Measurements from ENCODE around the gene OPN1LW.

Gene OPN1LW

GRCh38 chrX:154097589-154098541 is 46.2 kb upstream of the OPN1LW start, which contains the start of gene MECP2:
Gene MECP2 (minus strand): TSS chrX:154097717.
- DNase-seq = peak; percentile 90
- no peaks in the 10 kb centered on the region for H3K36me3 ChIP-seq (replicated peaks; ENCODE audit: insufficient read depth, low read length)
- H3K4me1 ChIP-seq (ENCODE audit: low read length) = peaks cover 9% of the 10 kb centered on the region; the same call in 1 of the 2 replicates
- peaks cover 39% of the 10 kb centered on the region for H3K79me2 ChIP-seq (ENCODE audit: low read length)
- H3K9ac ChIP-seq (ENCODE audit: low read length) = peak within 1 kb of the TSS; percentile 44; the same call in 1 of the 2 replicates
- H4K20me1 ChIP-seq (ENCODE audit: insufficient read depth, low read length) = peaks cover 23% of the 10 kb centered on the region
- H2AFZ ChIP-seq (ENCODE audit: low read length) = peak within 1 kb of the TSS; percentile 93
- H3K27ac ChIP-seq (ENCODE audit: low read length) = peak within 1 kb of the TSS; percentile 34; the same call in 1 of the 2 replicates
- no peaks in the 10 kb centered on the region for H3K27me3 ChIP-seq (replicated peaks; ENCODE audit: insufficient read depth, low read length)
- H3K9me3 ChIP-seq (replicated peaks; ENCODE audit: insufficient read depth, low read length) = no peaks in the 10 kb centered on the region
- H3K9me2 ChIP-seq (replicated peaks; ENCODE audit: insufficient read depth, low read length) = no peaks in the 10 kb centered on the region
- peak within 1 kb of the TSS; percentile 78 for H3K4me2 ChIP-seq (ENCODE audit: low read depth, low read length)
- H3K4me3 ChIP-seq (ENCODE audit: low read length) = peak within 1 kb of the TSS; percentile 64
- H3F3A ChIP-seq (ENCODE audit: insufficient read depth, low read length) = peaks cover 2% of the 10 kb centered on the region; the same call in 1 of the 2 replicates
- TF ChIP-seq EZH2 (optimal IDR thresholded peaks at IDR 0.05; ENCODE audit: low read depth, low read length) (no peak), EZH2phosphoT487 (IDR thresholded peaks at IDR 0.05; ENCODE audit: low read length) (no peak), CTCF (IDR thresholded peaks at IDR 0.05; ENCODE audit: low read length) (no peak)

- Histone ChIP-seq H3K9me3 (replicated peaks; ENCODE audit: insufficient read depth, low read length) (no peaks in the 10 kb centered on the region), H3K9ac (ENCODE audit: low read length) (no peak overlapping the region), H3K4me3 (ENCODE audit: low read length) (no peak overlapping the region)
Measured at GRCh38 chrX:154098551-154098950, 45.5 kb upstream of the OPN1LW start.

GRCh38 chrX:154113729-154114128 is 30.3 kb upstream of the OPN1LW start:
- no peak for DNase-seq
- H3K79me2 ChIP-seq (ENCODE audit: low read length) = no peaks in the 10 kb centered on the region
- no peaks in the 10 kb centered on the region for H3K9me3 ChIP-seq (replicated peaks; ENCODE audit: insufficient read depth, low read length)
- H3F3A ChIP-seq (ENCODE audit: insufficient read depth, low read length) = no peaks in the 10 kb centered on the region
- H3K4me1 ChIP-seq (ENCODE audit: low read length) = no peaks in the 10 kb centered on the region
- H3K27ac ChIP-seq (ENCODE audit: low read length) = no peak overlapping the region
- H3K36me3 ChIP-seq (replicated peaks; ENCODE audit: insufficient read depth, low read length) = no peaks in the 10 kb centered on the region
- H3K4me3 ChIP-seq (ENCODE audit: low read length) = no peak overlapping the region
- no peaks in the 10 kb centered on the region for H3K27me3 ChIP-seq (replicated peaks; ENCODE audit: insufficient read depth, low read length)
- TF ChIP-seq EZH2phosphoT487 (IDR thresholded peaks at IDR 0.05; ENCODE audit: low read length) (no peak), EZH2 (optimal IDR thresholded peaks at IDR 0.05; ENCODE audit: low read depth, low read length) (no peak), CTCF (IDR thresholded peaks at IDR 0.05; ENCODE audit: low read length) (no peak)
- no peak overlapping the region for H3K9ac ChIP-seq (ENCODE audit: low read length)
- no peak overlapping the region for H2AFZ ChIP-seq (ENCODE audit: low read length)
- no peaks in the 10 kb centered on the region for H3K9me2 ChIP-seq (replicated peaks; ENCODE audit: insufficient read depth, low read length)
- H3K4me2 ChIP-seq (ENCODE audit: low read depth, low read length) = no peak overlapping the region
- H4K20me1 ChIP-seq (ENCODE audit: insufficient read depth, low read length) = no peaks in the 10 kb centered on the region

More at GRCh38 chrX:154098551-154098950, 45.5 kb upstream of the OPN1LW start:
- Histone ChIP-seq H3K36me3 (replicated peaks; ENCODE audit: insufficient read depth, low read length) (no peaks in the 10 kb centered on the region), H3K4me1 (ENCODE audit: low read length) (peaks cover 9% of the 10 kb centered on the region; the same call in 1 of the 2 replicates), H3F3A (ENCODE audit: insufficient read depth, low read length) (peaks cover 2% of the 10 kb centered on the region; the same call in 1 of the 2 replicates), H3K27ac (ENCODE audit: low read length) (no peak overlapping the region), H3K79me2 (ENCODE audit: low read length) (peaks cover 33% of the 10 kb centered on the region), H4K20me1 (ENCODE audit: insufficient read depth, low read length) (peaks cover 20% of the 10 kb centered on the region), H2AFZ (ENCODE audit: low read length) (peak overlapping the region; percentile 93), H3K27me3 (replicated peaks; ENCODE audit: insufficient read depth, low read length) (no peaks in the 10 kb centered on the region), H3K9me2 (replicated peaks; ENCODE audit: insufficient read depth, low read length) (no peaks in the 10 kb centered on the region), H3K4me2 (ENCODE audit: low read depth, low read length) (peak overlapping the region; percentile 78; the same call in 1 of the 2 replicates)
- DNase-seq = no peak
- TF ChIP-seq EZH2 (optimal IDR thresholded peaks at IDR 0.05; ENCODE audit: low read depth, low read length) (no peak), EZH2phosphoT487 (IDR thresholded peaks at IDR 0.05; ENCODE audit: low read length) (no peak), CTCF (IDR thresholded peaks at IDR 0.05; ENCODE audit: low read length) (no peak)
